SK-N-SH (cell line): ENCODE measurements around the gene RASAL2. TPM values are rescaled to one million over a fixed set of nuclear protein-coding genes. Genes with fewer than 3 reads are reported as not detected.

ENCODE experiments used
- CTCF ChIA-PET: fragments of 300-600, 350-600 bp; formaldehyde crosslinking; extraction: SDS; loops from one replicate; lab custom pipeline; 2021; lab: Yijun Ruan, JAX
- POLR2A ChIA-PET: fragments of 350-600 bp; sonication (Branson Sonifier 250); formaldehyde crosslinking; extraction: SDS; loops from one replicate; lab custom pipeline; 2020; ENCODE audit warnings: antibody characterized with exemption, inconsistent platforms; lab: Yijun Ruan, JAX
- DNase-seq: peaks from one replicate; pipeline ENCODE4 v3.0.0; 2012
- H2AFZ ChIP-seq: fragments of 200-600 bp; sonication (generic); 2 replicates; pipeline ENCODE4 v1.8.1; 2016; ENCODE audit warnings: antibody characterized with exemption, mild to moderate bottlenecking, low read depth
- H3F3A ChIP-seq: fragments of 200-600 bp; sonication (generic); replicated peaks from 2 replicates; pipeline ENCODE3; 2016; ENCODE audit warnings: antibody characterized with exemption, mild to moderate bottlenecking; ENCODE audit not compliant: insufficient read depth
- H3K27ac ChIP-seq, 2 experiments: fragments of 200-500 bp in 1 of 2; fragments of 200-600 bp in 1 of 2; sonication (Bioruptor generic) in 1 of 2; sonication (generic), shearing (Covaris generic) in 1 of 2; 2 replicates each; pipeline versions ENCODE4 v1.5.1 to v1.6.1; 2014 to 2016; ENCODE audit warnings: low read depth in 2 of 2, inconsistent platforms in 1 of 2, low read length in 1 of 2, mild to moderate bottlenecking in 1 of 2, mixed read lengths in 1 of 2
- H3K27me3 ChIP-seq: fragments of 200-600 bp; sonication (generic), shearing (Covaris generic); 2 replicates; pipeline ENCODE4 v1.6.1; 2016; ENCODE audit warnings: mixed run types; ENCODE audit not compliant: insufficient read depth
- H3K36me3 ChIP-seq, 2 experiments: fragments of 200-500 bp in 1 of 2; fragments of 200-600 bp in 1 of 2; sonication (Bioruptor generic) in 1 of 2; sonication (generic) in 1 of 2; replicated peaks in 1 of 2; 2 replicates each; pipeline versions ENCODE3 to v1.5.1; 2014 to 2016; ENCODE audit warnings: low read length in 1 of 2, mild to moderate bottlenecking in 1 of 2; ENCODE audit not compliant: insufficient read depth in 2 of 2, control insufficient read depth in 1 of 2
- H3K4me1 ChIP-seq, 2 experiments: fragments of 200-500 bp in 1 of 2; fragments of 200-600 bp in 1 of 2; sonication (Bioruptor generic) in 1 of 2; sonication (generic), shearing (Covaris generic) in 1 of 2; 2 replicates each; pipeline versions ENCODE4 v1.5.1 to v1.6.1; 2014 to 2016; ENCODE audit warnings: low read depth in 1 of 2, low read length in 1 of 2, mixed run types in 1 of 2; ENCODE audit not compliant: insufficient read depth in 2 of 2, control insufficient read depth in 1 of 2
- H3K4me2 ChIP-seq: fragments of 200-600 bp; sonication (generic), shearing (Covaris generic); 2 replicates; pipeline ENCODE4 v1.6.1; 2017; ENCODE audit warnings: mixed run types
- H3K4me3 ChIP-seq, 2 experiments: fragments of 200-500 bp in 1 of 2; fragments of 200-600 bp in 1 of 2; sonication (Bioruptor generic) in 1 of 2; sonication (generic), shearing (Covaris generic) in 1 of 2; 2 replicates each; pipeline versions ENCODE4 v1.5.1 to v1.8.1; 2014 to 2016; ENCODE audit warnings: low read depth in 2 of 2, inconsistent platforms in 1 of 2, low read length in 1 of 2, mild to moderate bottlenecking in 1 of 2, mixed read lengths in 1 of 2, moderate library complexity in 1 of 2
- H3K79me2 ChIP-seq: fragments of 200-600 bp; sonication (generic); 2 replicates; pipeline ENCODE4 v1.8.1; 2017; ENCODE audit warnings: mild to moderate bottlenecking; ENCODE audit not compliant: insufficient read depth
- H3K9ac ChIP-seq: fragments of 200-600 bp; sonication (generic); 2 replicates; pipeline ENCODE4 v1.6.1; 2017; ENCODE audit warnings: mixed run types
- H3K9me2 ChIP-seq: fragments of 200-600 bp; sonication (generic); 2 replicates; pipeline ENCODE4 v1.6.1; 2017; ENCODE audit warnings: mixed run types
- H3K9me3 ChIP-seq: fragments of 200-600 bp; sonication (generic); 2 replicates; pipeline ENCODE4 v1.6.1; 2017; ENCODE audit warnings: mixed run types, mild to moderate bottlenecking, moderate library complexity
- H4K20me1 ChIP-seq: fragments of 200-600 bp; sonication (generic); 2 replicates; pipeline ENCODE4 v1.6.1; 2017; ENCODE audit warnings: mild to moderate bottlenecking, mixed run types; ENCODE audit not compliant: insufficient read depth
- CTCF ChIP-seq: fragments of 200-600 bp; sonication (generic); IDR thresholded peaks from 2 replicates; pipeline ENCODE4 v1.6.1; 2017; ENCODE audit warnings: antibody characterized with exemption, mild to moderate bottlenecking, moderate library complexity
- FOSL2 ChIP-seq: IDR thresholded peaks from 2 replicates; pipeline ENCODE4 v1.4.0; 2012; ENCODE audit warnings: low read depth, mild to moderate bottlenecking, moderate library complexity, borderline replicate concordance
- GABPA ChIP-seq: IDR thresholded peaks from 2 replicates; pipeline ENCODE4 v1.4.0; 2012; ENCODE audit warnings: low read depth, mild to moderate bottlenecking
- IRF3 ChIP-seq: fragments of 150-350 bp; IDR thresholded peaks from 2 replicates; pipeline ENCODE4 v1.6.1; 2016; ENCODE audit warnings: mild to moderate bottlenecking, low read depth, low read length
- NFIC ChIP-seq: IDR thresholded peaks from 2 replicates; pipeline ENCODE4 v1.4.0; 2012; ENCODE audit warnings: borderline replicate concordance
- RAD21 ChIP-seq: IDR thresholded peaks from 2 replicates; pipeline ENCODE4 v1.6.1; 2012; ENCODE audit warnings: mild to moderate bottlenecking, low read length
- RCOR1 ChIP-seq: fragments of 150-350 bp; IDR thresholded peaks from 2 replicates; pipeline ENCODE4 v1.6.1; 2017; ENCODE audit warnings: antibody characterized with exemption, low read length
- YY1 ChIP-seq: IDR thresholded peaks from 2 replicates; pipeline ENCODE4 v1.4.0; 2012; ENCODE audit warnings: low read depth, mild to moderate bottlenecking
- ZBTB33 ChIP-seq: IDR thresholded peaks from 2 replicates; pipeline ENCODE4 v1.4.0; 2012; ENCODE audit warnings: low read depth, borderline replicate concordance
- whole genome bisulfite sequencing: methylation state at CpG from one replicate; pipeline ENCODE4 v1.1.6; 2017; ENCODE audit warnings: low lambda C conversion rate; 5-methylcytosine and 5-hydroxymethylcytosine counted together
- polyA plus RNA-seq, 3 experiments: library from polyadenylated mRNA; depleted of rRNA; stranded (reverse); fragments of >200 nt; gene quantifications; 2 replicates each; pipeline ENCODE4 v1.2.3, GENCODE V29; 2012

The RASAL2 gene
- polyA plus RNA-seq, 1 of the 3 experiments (the other 2 are of a cell fraction): 6.9 TPM

- H3K79me2 ChIP-seq: no peaks in the 10 kb centered on the region
- no peaks in the 10 kb centered on the region for H3K4me1 ChIP-seq
- H3K36me3 ChIP-seq: no peaks in the 10 kb centered on the region
- no peaks in the 10 kb centered on the region for H3K9me2 ChIP-seq
- H3K4me3 ChIP-seq: no peak overlapping the region
- no peak overlapping the region for H3K27ac ChIP-seq
- CTCF ChIA-PET: interaction anchor here (0.9 to 3.6 kb wide), 18 partner anchors 10 to 207 kb away, joined by 3 to 24 read pairs (median 13); no protein-coding TSS in a partner anchor
- DNase-seq: no peak
- H2AFZ ChIP-seq: no peak overlapping the region
- H3F3A ChIP-seq: no peaks in the 10 kb centered on the region
- no peaks in the 10 kb centered on the region for H4K20me1 ChIP-seq
- no peaks in the 10 kb centered on the region for H3K9me3 ChIP-seq
- H3K4me2 ChIP-seq: no peak overlapping the region
- TF ChIP-seq CTCF (peak; percentile 36; the same call in 1 of the 2 replicates), YY1 (no peak)
- H3K9ac ChIP-seq: no peak overlapping the region
- H3K27me3 ChIP-seq: no peaks in the 10 kb centered on the region
- POLR2A ChIA-PET: no interaction called here
- 92% methylated on average over 11 of the region's 11 CpGs for WGBS
Measured at GRCh38 chr1:178500091-178500770, 406.3 kb downstream of the RASAL2 start.

GRCh38 chr1:178500936-178501554 lies 407.1 kb downstream of the RASAL2 start:
- WGBS: 72% methylated on average over 2 of the region's 10 CpGs
- Histone ChIP-seq H3K4me2 (no peak overlapping the region), H3K9me2 (no peaks in the 10 kb centered on the region), H3K9ac (no peak overlapping the region), H3K27me3 (no peaks in the 10 kb centered on the region), H3K27ac (no peak overlapping the region), H3F3A (no peaks in the 10 kb centered on the region)
- DNase-seq: no peak
- POLR2A ChIA-PET: no interaction called here
- TF ChIP-seq GABPA: no peak
- TF ChIP-seq CTCF: no peak
- TF ChIP-seq RAD21: no peak
- no peak for TF ChIP-seq NFIC
- no peak for TF ChIP-seq FOSL2
- no peak for TF ChIP-seq IRF3
- no peak for TF ChIP-seq RCOR1
- TF ChIP-seq ZBTB33: no peak
- TF ChIP-seq, all 33 proteins: peak for 0
- Histone ChIP-seq H4K20me1 (no peaks in the 10 kb centered on the region), H3K9me3 (no peaks in the 10 kb centered on the region), H2AFZ (no peak overlapping the region), H3K79me2 (no peaks in the 10 kb centered on the region), H3K4me1 (no peaks in the 10 kb centered on the region), H3K4me3 (no peak overlapping the region), H3K36me3 (no peaks in the 10 kb centered on the region)
- CTCF ChIA-PET: interaction anchor here (0.6 to 3.6 kb wide), 30 partner anchors 9 to 502 kb away, joined by 3 to 24 read pairs (median 6); partner anchors contain the start of gene TEX35
